ENCODE data around the gene GOLGA6L2.

GRCh38 chr15:23395030-23395692, 51.9 kb downstream of the GOLGA6L2 start:
- TF ChIP-seq CTCF (conservative IDR thresholded peaks at IDR 0.05 in 1 of 2, IDR thresholded peaks at IDR 0.05 in 1 of 2; ENCODE audit: extremely low read depth in 1 of 2, insufficient read depth in 1 of 2, low read depth in 1 of 2, low read length in 2 of 2), result no peak
- TF ChIP-seq EZH2 (IDR thresholded peaks at IDR 0.05; ENCODE audit: borderline replicate concordance, low read length), result no peak
